LNCaP clone FGC (cell line): ENCODE measurements around the gene NEK10.

Source experiments
- DNase-seq: peaks from one replicate; pipeline ENCODE4 v3.0.0-alpha.2; 2011; ENCODE audit warnings: low read depth
- H3K4me3 ChIP-seq: 2 replicates; pipeline ENCODE4 v1.5.1; 2011; ENCODE audit warnings: mild to moderate bottlenecking, low read depth, low read length, control low read depth
- CTCF ChIP-seq: IDR thresholded peaks from 2 replicates; pipeline ENCODE4 v1.5.1; 2012; ENCODE audit warnings: mild to moderate bottlenecking; ENCODE audit not compliant: control insufficient read depth, insufficient read depth; ENCODE audit errors: extremely low read depth

NEK10 gene

GRCh38 chr3:27176256-27176655 lies 192.9 kb downstream of the NEK10 start:
- no peak for DNase-seq
- H3K4me3 ChIP-seq: no peak overlapping the region
- TF ChIP-seq CTCF: no peak

- TF ChIP-seq CTCF: no peak
- no peak for DNase-seq
- H3K4me3 ChIP-seq: no peak overlapping the region
Measured at GRCh38 chr3:27174530-27174929, 194.7 kb downstream of the NEK10 start.

- H3K4me3 ChIP-seq: no peak overlapping the region
- no peak for DNase-seq
- no peak for TF ChIP-seq CTCF
Measured at GRCh38 chr3:27171113-27171512, 198.1 kb downstream of the NEK10 start.

GRCh38 chr3:27166888-27167287 lies 202.3 kb downstream of the NEK10 start:
- H3K4me3 ChIP-seq: no peak overlapping the region
- TF ChIP-seq CTCF: no peak
- no peak for DNase-seq

- no peak for TF ChIP-seq CTCF
- DNase-seq: no peak
Measured at GRCh38 chr3:27165321-27165721, 203.9 kb downstream of the NEK10 start.

GRCh38 chr3:27160779-27161287 lies 208.3 kb downstream of the NEK10 start:
- H3K4me3 ChIP-seq: no peak overlapping the region
- DNase-seq: no peak
- TF ChIP-seq CTCF: no peak

More at GRCh38 chr3:27165321-27165721, 203.9 kb downstream of the NEK10 start:
- H3K4me3 ChIP-seq: no peak overlapping the region

- no peak for TF ChIP-seq CTCF
- H3K4me3 ChIP-seq: no peak overlapping the region
- DNase-seq: no peak
Measured at GRCh38 chr3:27160146-27160545, 209.0 kb downstream of the NEK10 start.
